COR-L47 (cell line): ENCODE data around the gene RUNX1.

Source experiments
- DNase-seq: peaks from one replicate; lab custom pipeline; 2025; lab: John Stamatoyannopoulos, UW

The RUNX1 gene

GRCh38 chr21:35036465-35037383 is 12.4 kb downstream of the RUNX1 start:
- no peak for DNase-seq

DNA sequence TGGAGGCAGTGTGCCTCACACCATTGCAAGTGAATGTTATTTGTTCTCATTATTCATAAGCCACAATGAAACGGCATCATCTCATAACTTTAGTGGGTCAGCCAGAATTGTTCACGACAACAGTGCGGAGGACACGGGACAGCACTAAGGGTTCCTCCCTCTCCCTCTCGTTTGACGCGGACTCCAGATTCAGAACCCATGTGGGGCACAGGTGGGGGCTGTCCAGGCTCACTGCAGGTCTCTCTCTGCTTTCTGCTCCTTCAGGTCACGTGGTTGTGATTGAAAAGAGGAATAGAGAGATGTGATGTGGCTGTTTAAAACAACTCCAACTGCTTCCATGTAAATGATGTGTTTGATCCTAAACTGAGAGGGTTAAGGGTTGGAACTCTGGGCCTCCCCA is 13.5 kb downstream of the RUNX1 start:
- DNase-seq, result no peak

GRCh38 chr21:35035116-35035515 is 14.0 kb downstream of the RUNX1 start:
- DNase-seq, result no peak

- DNase-seq, result no peak
Measured at GRCh38 chr21:35034203-35034926, 14.7 kb downstream of the RUNX1 start.

DNA sequence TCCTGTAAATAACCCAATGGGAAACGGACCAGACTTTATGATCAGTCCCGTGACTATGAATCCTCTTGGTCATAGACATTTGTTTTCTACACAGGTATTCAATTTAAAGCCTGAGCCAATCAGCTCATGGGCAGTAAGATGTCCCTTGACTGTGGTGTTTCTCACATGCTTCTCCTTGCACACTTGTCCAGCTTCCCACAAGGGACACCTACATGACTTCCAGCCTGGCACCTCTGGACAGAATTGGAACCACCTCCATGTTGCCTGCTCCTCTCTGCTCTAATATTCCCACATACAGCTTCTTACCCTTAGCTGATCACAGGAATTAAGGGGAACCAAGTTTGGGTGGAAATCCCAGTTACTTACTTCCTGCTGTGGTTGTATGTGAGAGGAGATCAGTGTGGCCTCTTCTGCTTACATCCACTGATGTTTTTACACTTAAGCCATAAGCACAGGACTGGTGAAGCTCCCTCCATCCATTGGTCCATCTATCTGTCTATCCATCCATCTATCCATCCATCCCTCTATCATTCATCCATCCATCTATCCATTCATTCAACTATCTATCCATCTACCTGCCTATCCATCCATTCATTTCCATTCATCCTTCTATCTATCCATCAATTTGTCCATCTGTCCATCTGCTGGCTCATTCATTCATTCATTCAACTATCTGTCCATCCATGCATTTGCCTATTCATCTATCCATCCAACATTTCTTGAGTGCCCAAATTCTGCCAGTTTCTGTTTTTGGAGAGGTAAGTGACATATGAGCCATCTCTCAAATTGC is 16.4 kb downstream of the RUNX1 start:
- DNase-seq, result no peak

DNA sequence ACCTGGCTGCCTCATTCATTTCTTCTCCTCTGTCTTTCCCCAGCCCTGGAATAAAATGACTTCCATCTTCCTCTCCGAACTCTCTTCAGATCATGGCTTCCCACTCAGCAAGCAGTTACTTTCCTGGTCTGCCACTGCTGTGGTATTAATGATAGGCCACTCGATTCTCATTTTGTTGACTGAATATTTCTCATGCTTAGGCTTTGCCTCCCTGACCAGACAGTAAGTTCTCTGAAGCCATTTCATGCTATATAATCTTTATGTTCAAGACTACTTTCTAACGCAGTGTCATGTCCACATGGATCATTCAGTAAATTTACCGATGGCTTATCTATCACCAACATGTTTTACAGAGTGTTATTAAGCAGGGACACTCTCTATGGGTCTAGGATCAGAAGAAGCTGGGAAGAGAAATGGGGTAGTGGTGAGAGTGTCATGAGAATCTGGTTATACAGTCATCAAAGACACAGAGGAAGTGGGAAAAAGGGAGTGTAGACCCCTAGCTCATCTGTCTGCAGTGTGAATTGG is 20.6 kb downstream of the RUNX1 start:
- no peak for DNase-seq

DNA sequence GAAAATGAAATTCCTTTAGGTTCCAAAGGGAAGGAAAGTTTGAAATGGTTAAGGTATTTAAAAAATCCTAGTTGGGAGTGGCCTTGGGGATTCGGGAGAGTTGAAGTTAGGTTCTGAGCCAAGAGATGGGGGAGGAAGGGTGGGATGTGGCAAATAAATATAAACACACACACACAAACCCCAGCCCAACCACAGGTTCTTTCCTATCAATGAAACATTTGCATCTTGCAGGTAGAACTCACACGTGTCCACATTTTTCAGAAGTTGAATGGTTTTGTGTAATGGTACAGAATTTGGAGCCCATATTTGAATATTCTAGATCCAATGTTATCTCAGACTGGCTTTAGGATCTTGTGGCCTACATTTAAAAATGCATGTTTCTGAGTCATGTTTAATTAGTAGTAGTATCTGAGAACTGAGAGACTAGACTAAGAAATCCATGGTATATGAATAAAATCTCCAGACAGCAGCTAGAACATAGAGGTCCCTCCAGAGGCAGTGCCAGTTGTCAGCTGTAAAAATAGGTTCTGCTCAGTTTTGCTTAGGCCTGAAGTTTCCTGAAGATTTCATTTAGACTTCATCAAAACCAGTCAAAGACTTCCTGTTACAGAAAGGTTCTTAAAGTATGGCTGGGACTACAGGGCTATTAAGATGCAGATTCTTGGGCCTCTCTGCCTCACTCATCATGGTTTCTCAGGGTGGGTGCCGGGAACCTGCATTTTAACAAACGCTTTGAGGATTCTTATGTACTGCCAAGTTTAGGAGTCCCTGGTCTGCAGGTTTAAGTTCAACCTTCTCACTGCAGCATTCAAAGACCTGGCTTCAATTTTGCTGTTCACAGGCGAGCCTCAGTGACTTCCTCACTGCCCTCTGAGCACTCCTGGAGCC is 21.3 kb downstream of the RUNX1 start:
- DNase-seq, result no peak

- no peak for DNase-seq
Measured at GRCh38 chr21:35026617-35027562, 22.2 kb downstream of the RUNX1 start.

DNA sequence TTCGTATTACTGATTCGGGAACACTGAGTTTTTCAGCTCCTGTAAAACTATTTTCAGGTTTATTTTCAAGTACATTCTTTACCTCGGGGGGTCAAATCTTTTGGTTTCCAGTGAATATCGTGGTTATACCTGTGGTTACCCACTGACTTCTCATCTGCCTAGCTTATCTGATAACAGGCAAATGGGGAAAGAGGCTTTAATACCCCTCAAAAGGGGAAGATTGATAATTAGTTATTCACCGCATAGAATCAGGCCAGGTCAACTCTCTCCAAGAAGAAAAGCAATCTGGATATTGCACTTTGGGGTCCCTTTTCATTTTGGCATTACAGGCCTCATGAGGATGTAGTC is 23.0 kb downstream of the RUNX1 start:
- no peak for DNase-seq

DNA sequence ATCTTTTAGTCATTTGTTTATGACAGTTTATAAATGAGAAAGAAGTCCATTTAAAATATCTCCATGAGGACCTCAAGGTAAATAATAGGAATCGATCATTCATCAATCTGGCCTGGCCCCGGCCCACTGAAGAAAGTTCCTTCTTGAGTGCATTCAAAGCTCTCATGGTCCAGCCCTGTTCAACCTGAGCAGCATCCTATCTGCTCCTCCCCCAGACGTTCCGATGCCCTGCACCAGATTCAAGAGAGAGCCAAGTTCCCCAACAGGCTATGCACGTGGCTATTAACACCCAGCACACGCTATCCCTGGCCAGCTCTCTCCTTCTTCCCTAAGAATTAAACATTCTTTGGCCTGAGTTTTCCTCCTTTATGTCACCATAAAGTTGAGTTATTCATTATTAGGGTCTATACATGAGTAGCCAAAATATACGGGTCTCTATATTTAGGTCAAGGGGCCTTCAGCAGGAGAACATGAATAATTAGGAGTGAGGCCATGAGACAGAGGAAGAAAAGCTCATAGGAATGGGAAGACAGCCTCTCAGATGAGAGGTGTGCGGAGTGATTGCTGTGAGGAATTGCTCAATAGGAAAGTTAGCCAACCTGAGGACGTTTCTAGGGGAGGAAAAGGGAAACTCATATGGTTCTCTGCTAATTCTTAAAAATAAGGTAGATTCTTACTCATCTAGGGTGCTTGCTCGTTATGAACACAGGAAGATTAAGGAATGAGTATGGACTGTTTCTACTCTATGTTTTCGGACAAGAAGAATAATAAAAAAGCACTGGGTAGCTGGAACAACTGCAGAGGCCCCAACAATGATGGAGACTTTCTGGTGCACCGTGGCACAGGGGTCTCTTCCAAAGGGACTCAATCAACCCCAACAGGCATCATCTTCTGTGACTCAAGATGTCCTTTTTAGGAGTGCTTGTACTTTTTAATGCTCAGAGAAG is 23.6 kb downstream of the RUNX1 start:
- no peak for DNase-seq

- DNase-seq, result no peak
Measured at GRCh38 chr21:35024513-35024912, 24.6 kb downstream of the RUNX1 start.

- DNase-seq, result no peak
Measured at GRCh38 chr21:35024071-35024420, 25.1 kb downstream of the RUNX1 start.

- no peak for DNase-seq
Measured at GRCh38 chr21:35023396-35024070, 25.6 kb downstream of the RUNX1 start.

GRCh38 chr21:35021546-35021945 is 27.6 kb downstream of the RUNX1 start:
- no peak for DNase-seq

- DNase-seq, result no peak
Measured at GRCh38 chr21:35020902-35021301, 28.2 kb downstream of the RUNX1 start.

- no peak for DNase-seq
Measured at GRCh38 chr21:35020436-35020835, 28.7 kb downstream of the RUNX1 start.

- DNase-seq, result no peak
Measured at GRCh38 chr21:35019631-35020032, 29.5 kb downstream of the RUNX1 start.

- no peak for DNase-seq
Measured at GRCh38 chr21:35017256-35017655, 31.8 kb downstream of the RUNX1 start.
